K562 (cell line): Measurements from ENCODE around the gene MMEL1. TPM values are rescaled to one million over a fixed set of nuclear protein-coding genes. Genes with fewer than 3 reads are reported as not detected.

Source experiments
- ATAC-seq: fragments of 200-7000 bp; cut with Tn5 transposase; 3 replicates; pipeline ENCODE4 v1.9.1; 2020; ENCODE audit warnings: moderate library complexity
- BruUV-seq: library from RNA; stranded (reverse); fragments of 400-500 nt; replicated peaks from 2 replicates; lab custom pipeline; 2021; lab: Mats Ljungman, UMichigan
- CTCF ChIA-PET: fragments of 300-600 bp; formaldehyde crosslinking; extraction: SDS; loops from one replicate; lab custom pipeline; 2021; ENCODE audit warnings: low intra/inter-chr PET ratio; lab: Yijun Ruan, JAX
- POLR2A ChIA-PET: fragments of 300-600, 350-650 bp; sonication (Branson Sonifier 250); formaldehyde crosslinking; extraction: SDS; loops from one replicate; lab custom pipeline; 2021; ENCODE audit warnings: antibody characterized with exemption, inconsistent platforms; lab: Yijun Ruan, JAX
- DNase-seq, 4 experiments: peaks; one replicate each; pipeline versions ENCODE4 v3.0.0 to v3.0.0-alpha.2; 2011 to 2018; ENCODE audit warnings: low spot score in 3 of 4, mixed read lengths in 3 of 4; ENCODE audit errors: extremely low read depth in 1 of 4
- FAIRE-seq: peaks from 2 replicates; lab custom pipeline; 2011; peaks lifted over from hg19 to GRCh38; lab: Jason Lieb, UNC
- H2AFZ ChIP-seq: 2 replicates; pipeline ENCODE4 v1.6.0; 2011; ENCODE audit warnings: low read depth, low read length, control low read depth, inconsistent platforms
- H3K27ac ChIP-seq: fragments of 200-600 bp; 3 replicates; pipeline ENCODE4 v1.8.0; 2011; ENCODE audit warnings: low read depth, mild to moderate bottlenecking, control low read depth, inconsistent platforms, low read length, moderate library complexity, mixed read lengths; ENCODE audit errors: extremely low read depth
- H3K27me3 ChIP-seq, 2 experiments: fragments of 300-600 bp in 1 of 2; 2 replicates in 1 of 2; 3 replicates in 1 of 2; pipeline versions ENCODE4 v1.6.0 to v1.8.0; 2011; ENCODE audit warnings: inconsistent platforms in 2 of 2, low read length in 2 of 2, mild to moderate bottlenecking in 1 of 2, mixed read lengths in 1 of 2, moderate library complexity in 1 of 2; ENCODE audit not compliant: control insufficient read depth in 2 of 2, insufficient read depth in 2 of 2
- H3K36me3 ChIP-seq: fragments of 300-600 bp; 3 replicates; pipeline ENCODE4 v1.8.0; 2011; ENCODE audit warnings: mild to moderate bottlenecking, low read length, inconsistent platforms; ENCODE audit not compliant: control insufficient read depth, insufficient read depth
- H3K4me1 ChIP-seq, 2 experiments: fragments of 200-600 bp in 1 of 2; replicated peaks in 1 of 2; 2 replicates in 1 of 2; 3 replicates in 1 of 2; pipeline versions ENCODE4 v1.5.1 to v1.8.0; 2011; ENCODE audit warnings: inconsistent platforms in 2 of 2, low read length in 2 of 2, mild to moderate bottlenecking in 1 of 2, mixed read lengths in 1 of 2, moderate library complexity in 1 of 2; ENCODE audit not compliant: control insufficient read depth in 2 of 2, insufficient read depth in 2 of 2
- H3K4me2 ChIP-seq: 2 replicates; pipeline ENCODE4 v1.6.1; 2011; ENCODE audit warnings: low read length, control low read depth, inconsistent platforms, mixed read lengths; ENCODE audit not compliant: insufficient read depth
- H3K4me3 ChIP-seq: fragments of 200-600 bp; sonication (generic), shearing (Covaris generic); 2 replicates; pipeline ENCODE4 v1.5.1; 2016; ENCODE audit warnings: control low read depth, inconsistent platforms
- H3K79me2 ChIP-seq: fragments of 200-600 bp; 3 replicates; pipeline ENCODE4 v1.8.0; 2011; ENCODE audit warnings: low read length, inconsistent platforms; ENCODE audit not compliant: control insufficient read depth, insufficient read depth
- H3K9ac ChIP-seq, 2 experiments: 2 replicates each; pipeline versions ENCODE4 v1.6.0 to v1.6.1; 2011; ENCODE audit warnings: low read depth in 2 of 2, low read length in 2 of 2, control low read depth in 1 of 2, inconsistent platforms in 1 of 2, mild to moderate bottlenecking in 1 of 2, mixed read lengths in 1 of 2; ENCODE audit not compliant: insufficient read depth in 1 of 2
- H3K9me1 ChIP-seq: one replicate; pipeline ENCODE4 v1.6.0; 2011; ENCODE audit warnings: inconsistent platforms, mild to moderate bottlenecking, low read length, moderate library complexity; ENCODE audit not compliant: control insufficient read depth, insufficient read depth
- H3K9me3 ChIP-seq: replicated peaks from 2 replicates; pipeline ENCODE4 v1.5.1; 2011; ENCODE audit warnings: low read depth, low read length, inconsistent platforms; ENCODE audit not compliant: control insufficient read depth, insufficient read depth
- H4K20me1 ChIP-seq: replicated peaks from 2 replicates; pipeline ENCODE4 v1.6.1; 2011; ENCODE audit warnings: low read length, inconsistent platforms, mixed read lengths; ENCODE audit not compliant: control insufficient read depth, insufficient read depth
- HLTF ChIP-seq: fragments of 450-650 bp; IDR thresholded peaks from 2 replicates; pipeline ENCODE4 v1.6.1; 2016
- JUN ChIP-seq, 2 experiments: sonication (generic) in 1 of 2; formaldehyde crosslinking in 1 of 2; IDR thresholded peaks; 2 replicates each; pipeline versions ENCODE4 v1.6.1 to v1.8.0; 2012 to 2022; ENCODE audit warnings: borderline replicate concordance in 2 of 2, mild to moderate bottlenecking in 2 of 2, improper control_type of control experiment in 1 of 2, low read depth in 1 of 2, low read length in 1 of 2, missing genetic modification reagents in 1 of 2
- SIN3B ChIP-seq: fragments of 450-650 bp; IDR thresholded peaks from 2 replicates; pipeline ENCODE4 v1.6.1; 2017; ENCODE audit warnings: low read depth, mild to moderate bottlenecking, moderate library complexity
- STAT5A ChIP-seq: IDR thresholded peaks from 2 replicates; pipeline ENCODE4 v1.6.1; 2012; ENCODE audit warnings: low read length, inconsistent platforms, borderline replicate concordance
- WGBS: fragments of 100-300 bp; shearing (Covaris generic); methylation state at CpG from one replicate; pipeline ENCODE4 v1.1.6; 2016; ENCODE audit warnings: low coverage, mixed read lengths; ENCODE audit not compliant: insufficient coverage; ENCODE audit errors: missing lambda C conversion rate; 5-methylcytosine and 5-hydroxymethylcytosine counted together
- in situ Hi-C: fragments of 300-500 bp; cut with MboI; formaldehyde crosslinking; loops from 4 replicates; pipeline ENCODE4 v1.15.0; 2018; ENCODE audit warnings: inconsistent platforms, mixed read lengths
- intact Hi-C: fragments of 100-400 bp; cut with micrococcal nuclease; formaldehyde crosslinking; loops from 2 replicates; pipeline ENCODE4 v1.14.2; 2022
- polyA plus RNA-seq, 8 experiments: library from polyadenylated mRNA; depleted of rRNA in 4 of 8; stranded (reverse) in 5 of 8; unstranded in 3 of 8; fragments of >200 nt; fragmentation: Nextera tagmentation in 2 of 8; fragmentation: Illumina TruSeq in 1 of 8; extraction: Ambion mirVana in 2 of 8; extraction: Trizol in 1 of 8; gene quantifications; 2 replicates each; pipeline versions ENCODE4 v1.2.1 to v1.2.3, GENCODE V29; 2011 to 2014; ENCODE audit warnings: inconsistent platforms in 1 of 8, missing spikeins in 1 of 8
- total RNA-seq, 7 experiments: library from RNA; depleted of rRNA in 6 of 7; stranded (reverse); fragments of >200 nt in 6 of 7; fragmentation: Illumina TruSeq in 2 of 7; extraction: Trizol in 2 of 7; gene quantifications; 2 replicates each; pipeline versions ENCODE4 v1.2.1 to v1.2.3, GENCODE V29; 2011 to 2021; ENCODE audit warnings: low replicate concordance in 1 of 7
- TF ChIP-seq, protein P1 (sequence below): fragments of 450-650 bp; formaldehyde crosslinking; IDR thresholded peaks from 2 replicates; pipeline ENCODE4 v1.4.0; 2020; ENCODE audit warnings: mild to moderate bottlenecking, mixed read lengths

Gene MMEL1
- total and polyA plus RNA-seq, 9 of the 15 experiments (the other 6 are each of a cell fraction or from before 2014, with no cell fraction given), result not detected

- TF ChIP-seq JUN (IDR thresholded peaks at IDR 0.05; ENCODE audit: borderline replicate concordance, low read depth, low read length) (no peak), JUN (CRISPR knock-in tag; IDR thresholded peaks at IDR 0.05; ENCODE audit: borderline replicate concordance) (no peak), HLTF (no peak), SIN3B (no peak), STAT5A (no peak)
- TF ChIP-seq, protein P1, sequence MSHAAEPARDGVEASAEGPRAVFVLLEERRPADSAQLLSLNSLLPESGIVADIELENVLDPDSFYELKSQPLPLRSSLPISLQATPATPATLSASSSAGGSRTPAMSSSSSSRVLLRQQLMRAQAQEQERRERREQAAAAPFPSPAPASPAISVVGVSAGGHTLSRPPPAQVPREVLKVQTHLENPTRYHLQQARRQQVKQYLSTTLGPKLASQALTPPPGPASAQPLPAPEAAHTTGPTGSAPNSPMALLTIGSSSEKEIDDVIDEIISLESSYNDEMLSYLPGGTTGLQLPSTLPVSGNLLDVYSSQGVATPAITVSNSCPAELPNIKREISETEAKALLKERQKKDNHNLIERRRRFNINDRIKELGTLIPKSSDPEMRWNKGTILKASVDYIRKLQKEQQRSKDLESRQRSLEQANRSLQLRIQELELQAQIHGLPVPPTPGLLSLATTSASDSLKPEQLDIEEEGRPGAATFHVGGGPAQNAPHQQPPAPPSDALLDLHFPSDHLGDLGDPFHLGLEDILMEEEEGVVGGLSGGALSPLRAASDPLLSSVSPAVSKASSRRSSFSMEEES (CRISPR knock-in tag), result no peak
- ATAC-seq (no peak), FAIRE-seq (no peak), DNase-seq (no peak)
- Histone ChIP-seq H3K79me2 (no peaks in the 10 kb centered on the region), H3K9me3 (peaks cover 10% of the 10 kb centered on the region), H3K4me2 (no peak overlapping the region), H3K9me1 (no peaks in the 10 kb centered on the region), H3K4me3 (no peak overlapping the region), H3K27ac (no peak overlapping the region), H3K36me3 (no peaks in the 10 kb centered on the region), H3K27me3 (peaks cover 0 to 2% of the 10 kb centered on the region in 2 experiments; a peak in 1 of 5 replicates), H3K9ac (peak overlapping the region in 1 of 2 experiments; percentile 8; a peak in 1 of 4 replicates), H2AFZ (no peak overlapping the region), H3K4me1 (peaks cover 0 to 13% of the 10 kb centered on the region in 2 experiments; a peak in 1 of 5 replicates), H4K20me1 (no peaks in the 10 kb centered on the region)
- intact Hi-C loops (no loop called here), in situ Hi-C loops (loop anchor here (10.0 kb wide), 1 partner anchor 219 kb away; the partner anchor contains the start of gene PEX10)
- BruUV-seq, result no TSS peak
- WGBS, result 13% methylated on average over 12 of the region's 12 CpGs
- POLR2A ChIA-PET, result interaction anchor here (0.8 kb wide), 2 partner anchors 8 to 14 kb away, joined by 3 to 6 read pairs; no protein-coding TSS in a partner anchor
- CTCF ChIA-PET, result no interaction called here
Observed at GRCh38 chr1:2633366-2633935, 635 bp upstream of the MMEL1 start.
